WI38 (cell line): ENCODE results near the gene LMBRD2.

Experiments
- H3K4me3 ChIP-seq: 2 replicates; pipeline ENCODE4 v1.5.1; 2011; ENCODE audit warnings: low read depth, mild to moderate bottlenecking, control low read depth, low read length
- TF ChIP-seq, protein P1 (sequence below): IDR thresholded peaks from 2 replicates; pipeline ENCODE4 v1.5.1; 2012; ENCODE audit warnings: low read depth, mild to moderate bottlenecking, control low read depth, low read length

LMBRD2 gene

DNA sequence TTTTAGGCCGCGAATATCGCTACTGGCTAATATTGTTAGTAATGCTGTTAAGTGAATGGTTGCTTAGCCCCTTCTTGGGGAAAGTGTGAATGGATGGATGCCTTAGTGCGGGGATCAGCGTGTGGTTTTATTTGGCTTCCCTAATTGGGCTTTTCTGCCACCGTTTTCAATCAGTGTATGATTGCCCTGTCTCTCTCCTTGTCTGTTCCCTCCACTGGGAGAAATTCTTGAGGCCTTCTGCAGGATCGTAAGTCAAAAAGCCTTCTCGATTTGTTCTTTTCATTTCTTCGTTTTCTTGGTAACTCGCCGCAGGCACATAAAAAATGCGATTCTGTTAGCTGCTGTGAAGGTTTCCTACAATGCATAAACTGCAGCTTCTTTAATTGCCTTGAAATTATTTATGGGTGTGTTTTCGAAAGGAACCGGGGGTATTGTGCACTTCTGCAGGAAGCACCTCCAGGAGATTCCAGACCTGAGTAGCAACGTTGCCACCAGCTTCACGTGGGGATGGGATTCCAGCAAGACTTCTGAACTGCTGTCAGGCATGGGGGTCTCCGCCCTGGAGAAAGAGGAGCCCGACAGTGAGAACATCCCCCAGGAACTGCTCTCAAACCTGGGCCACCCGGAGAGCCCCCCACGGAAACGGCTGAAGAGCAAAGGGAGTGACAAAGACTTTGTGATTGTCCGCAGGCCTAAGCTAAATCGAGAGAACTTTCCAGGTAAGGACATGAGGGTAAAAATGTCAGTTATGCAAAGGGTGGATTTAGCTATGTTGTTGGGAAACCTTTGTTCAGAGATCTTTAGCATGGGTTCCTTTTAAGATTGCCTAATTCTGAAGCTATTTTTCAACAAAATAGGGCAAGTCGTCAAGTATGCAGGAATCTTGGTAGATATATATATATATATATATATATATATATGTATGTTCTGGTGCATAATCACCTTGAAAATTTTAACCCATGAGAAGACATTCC, 924 bp upstream of the LMBRD2 start:
- TF ChIP-seq, protein P1, sequence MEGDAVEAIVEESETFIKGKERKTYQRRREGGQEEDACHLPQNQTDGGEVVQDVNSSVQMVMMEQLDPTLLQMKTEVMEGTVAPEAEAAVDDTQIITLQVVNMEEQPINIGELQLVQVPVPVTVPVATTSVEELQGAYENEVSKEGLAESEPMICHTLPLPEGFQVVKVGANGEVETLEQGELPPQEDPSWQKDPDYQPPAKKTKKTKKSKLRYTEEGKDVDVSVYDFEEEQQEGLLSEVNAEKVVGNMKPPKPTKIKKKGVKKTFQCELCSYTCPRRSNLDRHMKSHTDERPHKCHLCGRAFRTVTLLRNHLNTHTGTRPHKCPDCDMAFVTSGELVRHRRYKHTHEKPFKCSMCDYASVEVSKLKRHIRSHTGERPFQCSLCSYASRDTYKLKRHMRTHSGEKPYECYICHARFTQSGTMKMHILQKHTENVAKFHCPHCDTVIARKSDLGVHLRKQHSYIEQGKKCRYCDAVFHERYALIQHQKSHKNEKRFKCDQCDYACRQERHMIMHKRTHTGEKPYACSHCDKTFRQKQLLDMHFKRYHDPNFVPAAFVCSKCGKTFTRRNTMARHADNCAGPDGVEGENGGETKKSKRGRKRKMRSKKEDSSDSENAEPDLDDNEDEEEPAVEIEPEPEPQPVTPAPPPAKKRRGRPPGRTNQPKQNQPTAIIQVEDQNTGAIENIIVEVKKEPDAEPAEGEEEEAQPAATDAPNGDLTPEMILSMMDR: no peak

DNA sequence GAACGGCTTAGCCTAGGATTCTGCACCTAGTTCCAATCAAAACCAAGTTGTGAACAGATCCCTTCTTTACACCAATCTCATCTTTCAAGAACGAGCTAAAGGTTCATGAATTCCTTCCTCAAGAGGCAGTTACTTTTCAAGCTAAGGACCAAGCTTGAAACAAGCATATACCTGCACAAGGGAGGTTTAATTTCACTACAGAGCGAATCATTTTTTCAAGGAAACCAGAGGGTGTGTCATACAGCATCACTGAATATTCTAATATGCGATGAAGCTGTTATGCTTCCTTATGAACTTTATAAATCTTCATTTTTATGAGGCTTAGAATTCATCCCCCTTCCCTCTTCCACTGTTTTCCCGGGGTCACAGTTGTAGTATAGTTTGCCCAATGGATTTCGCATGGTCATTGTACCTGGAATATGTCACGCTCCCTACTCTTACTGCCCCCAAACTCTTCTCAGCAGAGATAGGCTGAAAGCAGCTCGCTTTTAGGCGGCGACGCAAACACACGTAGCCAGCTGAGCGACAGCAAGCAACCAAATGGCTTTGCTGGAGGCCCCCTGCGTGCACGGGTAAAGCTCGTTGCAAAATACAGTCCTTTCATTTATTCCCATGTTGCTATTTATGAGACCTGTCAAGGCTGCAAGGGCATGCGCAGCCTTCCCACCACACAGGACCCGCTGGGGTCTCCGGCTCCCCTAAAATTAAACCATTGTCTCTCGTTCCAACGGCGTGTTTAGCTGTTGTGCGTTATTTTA, 832 bp downstream of the LMBRD2 start:
- TF ChIP-seq, protein P1: no peak
- peak overlapping the region; percentile 69 for H3K4me3 ChIP-seq

More for the DNA sequence above, 924 bp upstream of the LMBRD2 start:
- peak overlapping the region; percentile 69 for H3K4me3 ChIP-seq

DNA sequence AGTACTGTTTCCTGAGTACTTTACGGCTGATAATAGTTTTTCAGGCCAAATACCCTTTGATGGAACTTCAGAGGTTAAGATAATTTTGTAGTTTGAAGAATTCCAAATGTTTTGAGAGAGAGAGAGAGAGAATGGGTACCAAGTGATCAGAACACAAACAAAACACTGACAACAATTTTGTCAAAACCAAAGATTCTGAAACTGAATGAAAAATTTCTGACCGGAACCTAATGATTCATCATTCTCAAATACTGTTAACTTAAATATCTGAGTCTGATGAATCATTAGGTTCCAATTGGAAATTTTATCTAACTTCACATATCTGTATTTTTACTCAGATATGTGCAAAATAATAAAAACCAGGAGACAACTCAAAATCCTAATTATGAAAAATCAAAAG, 4.0 kb downstream of the LMBRD2 start:
- H3K4me3 ChIP-seq: no peak overlapping the region
- TF ChIP-seq, protein P1: no peak

DNA sequence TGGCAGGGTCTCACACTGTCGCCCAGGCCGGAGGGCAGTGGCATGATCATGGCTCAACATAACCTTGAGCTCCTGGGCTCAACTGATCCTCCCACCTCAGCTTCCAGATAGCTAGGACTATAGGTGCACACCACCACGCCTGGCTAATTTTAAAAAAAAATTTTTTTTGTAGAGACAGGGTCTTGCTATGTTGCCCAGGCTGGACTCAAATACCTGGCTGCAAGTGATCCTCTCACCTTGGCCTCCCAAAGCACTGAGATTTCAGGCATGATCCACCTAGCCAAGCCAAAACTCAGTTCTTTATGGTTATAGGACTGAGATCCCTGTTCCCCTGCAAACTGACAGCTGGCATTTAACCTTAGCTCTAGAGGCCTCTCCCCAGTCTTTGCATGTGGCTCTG, 5.3 kb downstream of the LMBRD2 start:
- TF ChIP-seq, protein P1: no peak
- no peak overlapping the region for H3K4me3 ChIP-seq

DNA sequence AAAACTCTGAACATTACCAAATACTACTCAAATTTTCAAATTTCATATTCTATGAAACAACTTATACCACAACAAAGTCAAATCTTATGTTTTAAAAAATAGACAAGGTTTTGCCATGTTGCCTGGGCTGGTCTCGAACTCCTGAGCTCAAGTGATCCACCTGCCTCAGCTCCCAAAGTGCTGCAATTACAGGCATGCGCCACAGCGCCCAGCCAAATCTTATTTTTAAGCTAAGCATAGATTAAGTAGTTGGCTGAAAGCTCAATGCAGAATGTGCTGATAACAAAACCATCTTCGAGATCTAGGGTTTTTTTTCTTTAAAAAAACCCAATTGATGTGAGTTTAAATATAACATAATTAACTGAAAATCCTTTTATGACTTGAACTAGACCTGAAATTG, 6.4 kb downstream of the LMBRD2 start:
- TF ChIP-seq, protein P1: no peak
- H3K4me3 ChIP-seq: no peak overlapping the region

DNA sequence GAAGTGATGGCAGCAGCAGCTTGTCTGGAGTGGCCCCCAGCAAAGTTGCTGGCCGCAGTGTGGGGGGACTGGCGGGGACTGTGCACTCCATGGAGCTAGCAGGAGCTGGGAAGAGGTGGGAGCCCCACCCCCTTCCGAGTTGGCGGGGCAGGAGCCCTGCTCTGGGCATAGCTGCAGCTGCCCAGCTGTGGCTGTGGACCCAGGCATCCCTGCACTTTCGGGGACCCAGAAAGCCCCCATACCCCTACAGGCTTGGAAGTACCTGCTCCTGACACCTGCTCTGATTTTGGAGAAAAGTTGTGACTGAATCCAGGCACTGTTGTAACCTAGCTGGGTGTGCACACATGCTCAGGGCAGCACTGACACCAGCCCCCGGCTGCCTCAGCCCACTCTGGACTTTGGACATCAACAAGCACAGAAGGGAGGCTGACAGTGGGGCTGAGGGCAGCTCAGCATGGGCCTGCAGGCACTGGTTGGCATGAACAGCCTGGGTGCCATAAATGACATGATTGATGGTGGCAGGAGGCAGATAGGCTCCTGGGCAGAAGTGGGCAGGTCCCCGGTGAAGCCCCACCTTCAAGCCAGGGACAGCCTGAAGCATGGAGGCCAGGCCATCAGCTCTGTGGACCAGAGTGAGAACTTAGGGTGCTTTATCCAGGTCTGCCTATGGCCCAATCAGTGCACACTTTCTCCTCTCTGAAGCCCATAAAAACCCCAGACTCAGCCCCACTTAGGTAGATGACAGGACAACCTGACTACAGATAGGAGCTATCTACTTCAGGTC, 12.6 kb downstream of the LMBRD2 start:
- no peak overlapping the region for H3K4me3 ChIP-seq
- TF ChIP-seq, protein P1: no peak
